Kidney (tissue), 14 donors: ENCODE results near the gene ARHGAP26. TPM values are rescaled to one million over a fixed set of nuclear protein-coding genes. Genes with fewer than 3 reads are reported as not detected.

Source experiments
- DNase-seq, 5 donors: peaks; one replicate each; pipeline ENCODE4 v3.0.0-alpha.2; 2013 to 2020
- FAIRE-seq: peaks from 2 replicates; lab custom pipeline; 2012; peaks lifted over from hg19 to GRCh38; lab: Jason Lieb, UNC
- H3K27ac ChIP-seq, 2 donors: one replicate each; pipeline ENCODE4 v1.7.0; 2013; ENCODE audit warnings: low read depth in 2 of 2, low read length in 2 of 2, inconsistent platforms in 1 of 2
- H3K27me3 ChIP-seq: one replicate; pipeline ENCODE4 v1.7.1; 2013; ENCODE audit warnings: low read length, inconsistent platforms; ENCODE audit not compliant: control insufficient read depth, insufficient read depth
- H3K36me3 ChIP-seq, 3 donors: one replicate each; pipeline versions ENCODE4 v1.7.0 to v1.7.1; 2013; ENCODE audit warnings: low read length in 3 of 3, control low read depth in 1 of 3, inconsistent platforms in 1 of 3; ENCODE audit not compliant: insufficient read depth in 3 of 3, control insufficient read depth in 2 of 3
- H3K4me1 ChIP-seq, 3 donors: one replicate each; pipeline versions ENCODE4 v1.7.0 to v1.7.1; 2013; ENCODE audit warnings: low read length in 3 of 3, inconsistent platforms in 1 of 3, low read depth in 1 of 3; ENCODE audit not compliant: control insufficient read depth in 2 of 3, insufficient read depth in 2 of 3
- H3K4me3 ChIP-seq, 3 donors: one replicate each; pipeline versions ENCODE4 v1.7.0 to v1.8.1; 2013; ENCODE audit warnings: low read length in 3 of 3, control low read depth in 1 of 3, inconsistent platforms in 1 of 3
- H3K9ac ChIP-seq, 3 donors: one replicate each; pipeline versions ENCODE4 v1.7.0 to v1.7.1; 2013; ENCODE audit warnings: low read length in 3 of 3, control low read depth in 1 of 3, inconsistent platforms in 1 of 3
- H3K9me3 ChIP-seq, 3 donors: one replicate each; pipeline versions ENCODE4 v1.7.0 to v1.7.1; 2013; ENCODE audit warnings: low read length in 3 of 3, control low read depth in 1 of 3, inconsistent platforms in 1 of 3; ENCODE audit not compliant: control insufficient read depth in 2 of 3, insufficient read depth in 1 of 3
- CTCF ChIP-seq: IDR thresholded peaks from 3 replicates; pipeline ENCODE4 v1.5.1; 2012; ENCODE audit warnings: mild to moderate bottlenecking, moderate library complexity, borderline replicate concordance; ENCODE audit not compliant: insufficient read depth; ENCODE audit errors: extremely low read depth
- intact Hi-C: fragments of 100-400 bp; cut with DNase I; formaldehyde crosslinking; loops from one replicate; pipeline ENCODE4 v1.11.1; 2022
- polyA plus RNA-seq: library from polyadenylated mRNA; stranded (reverse); fragments of 350-450 nt; fragmentation: Illumina TruSeq; extraction: RNeasy Lipid Tissue Mini Kit (QIAGEN cat#74804); gene quantifications from one replicate; pipeline ENCODE4 v1.2.3, GENCODE V29; 2014; ENCODE audit warnings: low read depth, low replicate concordance; ENCODE audit not compliant: insufficient read depth
- total RNA-seq: library from RNA; stranded (reverse); fragmentation: NEBNext Ultra II Directional; extraction: Animal tissue kit (Norgen Biotek cat#: 25700); gene quantifications from one replicate; pipeline ENCODE4 v1.2.1, GENCODE V29; 2021
- donor health status: control.
- donor health status: control.
- donor health status: control.
- donor health status: control.
- donor health status: control.
- donor health status: DM: yes; HTN: yes; CAD: no.
- donor health status: Normal renal cell carcinoma (clear cell type).

Gene ARHGAP26
- total and polyA plus RNA-seq, 2 donors from 2014 or later, result 2.5 to 85.7 TPM

GRCh38 chr5:142780871-142781270, 10.7 kb downstream of the ARHGAP26 start:
- no peak for FAIRE-seq
- Histone ChIP-seq H3K36me3 (peaks cover 0 to 2% (median 0%) of the 10 kb centered on the region in 3 donors), H3K4me3 (no peak overlapping the region), H3K9ac (no peak overlapping the region), H3K27me3 (no peaks in the 10 kb centered on the region), H3K9me3 (no peaks in the 10 kb centered on the region), H3K27ac (no peak overlapping the region), H3K4me1 (peaks cover 0 to 16% (median 12%) of the 10 kb centered on the region in 3 donors)
- DNase-seq, result no peak
- no peak for TF ChIP-seq CTCF
- intact Hi-C loops, result no loop called here

- Histone ChIP-seq H3K27me3 (no peaks in the 10 kb centered on the region), H3K27ac (no peak overlapping the region), H3K4me1 (peaks cover 0 to 16% (median 12%) of the 10 kb centered on the region in 3 donors), H3K9ac (no peak overlapping the region), H3K9me3 (no peaks in the 10 kb centered on the region), H3K36me3 (peaks cover 0 to 2% (median 0%) of the 10 kb centered on the region in 3 donors), H3K4me3 (no peak overlapping the region)
- no peak for FAIRE-seq
- peak in 4 of 5 donors; percentile 10 to 85 (median 42) for DNase-seq
- intact Hi-C loops, result no loop called here
- TF ChIP-seq CTCF, result no peak
These were observed 12.9 kb downstream of the ARHGAP26 start for GRCh38 chr5:142782976-142783530.

DNA sequence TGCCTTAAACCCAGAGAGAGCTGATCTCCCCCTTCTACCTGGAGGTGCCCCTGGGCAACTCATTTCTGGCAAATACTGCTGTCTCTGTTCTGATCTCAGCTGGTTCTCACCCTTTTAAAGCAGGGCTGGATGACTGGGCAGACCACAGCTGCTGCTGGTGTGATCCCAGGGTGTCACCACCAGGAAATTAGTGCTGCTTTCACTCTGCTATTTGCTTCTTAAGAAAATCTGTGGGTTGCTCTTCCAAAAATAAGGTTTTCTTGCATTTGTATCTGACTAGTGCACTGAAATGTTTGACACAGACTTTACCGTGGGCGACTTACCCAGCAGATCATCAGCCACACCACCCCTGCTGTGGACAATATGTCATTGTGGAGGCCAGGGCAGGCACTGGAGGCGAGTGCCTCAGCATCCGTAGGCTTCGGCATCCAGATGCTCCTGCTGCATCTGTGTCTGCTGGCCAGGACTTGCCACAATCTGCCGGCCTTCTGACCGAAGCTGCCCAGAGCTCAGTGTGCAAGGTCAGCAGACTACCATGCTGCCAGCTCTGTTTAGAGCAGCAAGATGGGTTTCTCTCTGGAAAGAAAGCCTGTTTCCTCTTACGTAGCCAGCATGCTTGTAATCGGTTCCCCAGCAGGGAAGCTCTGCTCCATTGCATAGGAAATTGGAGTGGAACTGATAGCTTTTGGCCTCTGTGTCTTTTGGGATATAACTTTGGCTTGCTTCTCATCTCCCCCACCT, 13.6 kb downstream of the ARHGAP26 start:
- Histone ChIP-seq H3K36me3 (peaks cover 0 to 2% (median 0%) of the 10 kb centered on the region in 3 donors), H3K9me3 (no peaks in the 10 kb centered on the region), H3K27ac (peak overlapping the region in 1 of 2 donors; percentile 8), H3K9ac (peak overlapping the region in 1 of 3 donors; percentile 24), H3K4me1 (peaks cover 0 to 16% (median 12%) of the 10 kb centered on the region in 3 donors), H3K27me3 (no peaks in the 10 kb centered on the region), H3K4me3 (no peak overlapping the region)
- intact Hi-C loops, result no loop called here
- no peak for FAIRE-seq
- TF ChIP-seq CTCF, result no peak
- DNase-seq, result peak in 2 of 5 donors; percentile 23 to 37
